CD4-positive, alpha-beta T cell (primary cell): ENCODE data around the gene ST3GAL2. TPM values are rescaled to one million over a fixed set of nuclear protein-coding genes. Genes with fewer than 3 reads are reported as not detected.

Source experiments
- ATAC-seq: fragments of 200-7000 bp; cut with Tn5 transposase; one replicate; pipeline ENCODE4 v1.10.0; 2022; ENCODE audit warnings: mild to moderate bottlenecking; ENCODE audit not compliant: poor library complexity
- CTCF ChIA-PET: fragments of 350-600 bp; sonication (Branson Sonifier 250); formaldehyde crosslinking; loops from one replicate; lab custom pipeline; 2021; ENCODE audit warnings: antibody characterized with exemption, inconsistent platforms; lab: Charles Lee
- POLR2A ChIA-PET: fragments of 350-600 bp; sonication (Branson Sonifier 250); formaldehyde crosslinking; loops from one replicate; lab custom pipeline; 2021; ENCODE audit warnings: antibody characterized with exemption, inconsistent platforms; lab: Charles Lee
- DNase-seq, 14 experiments: peaks; one replicate each; pipeline ENCODE4 v3.0.0-alpha.2; 2013 to 2020; ENCODE audit warnings: mixed read lengths in 2 of 14
- H3K27ac ChIP-seq, 2 donors: one replicate each; pipeline versions ENCODE4 v1.5.1 to v1.7.0; 2013; ENCODE audit warnings: low read length in 2 of 2, low read depth in 1 of 2, mild to moderate bottlenecking in 1 of 2
- H3K27me3 ChIP-seq, 2 experiments: 1 replicate in 1 of 2; 2 replicates in 1 of 2; pipeline versions ENCODE4 v1.6.1 to v1.7.0; 2013; ENCODE audit warnings: low read length in 2 of 2, control low read depth in 1 of 2, mild to moderate bottlenecking in 1 of 2, moderate library complexity in 1 of 2; ENCODE audit not compliant: insufficient read depth in 2 of 2, control insufficient read depth in 1 of 2
- H3K36me3 ChIP-seq: one replicate; pipeline ENCODE4 v1.6.1; 2013; ENCODE audit warnings: low read length, control low read depth; ENCODE audit not compliant: insufficient read depth
- H3K4me1 ChIP-seq: one replicate; pipeline ENCODE4 v1.6.1; 2013; ENCODE audit warnings: low read length, control low read depth; ENCODE audit not compliant: insufficient read depth
- H3K4me3 ChIP-seq: one replicate; pipeline ENCODE4 v1.5.1; 2013; ENCODE audit warnings: mild to moderate bottlenecking, low read length, moderate library complexity
- H3K9me3 ChIP-seq, 2 experiments: 1 replicate in 1 of 2; 2 replicates in 1 of 2; pipeline versions ENCODE4 v1.6.1 to v1.7.0; 2013; ENCODE audit warnings: low read length in 2 of 2, mild to moderate bottlenecking in 2 of 2, control low read depth in 1 of 2, moderate library complexity in 1 of 2; ENCODE audit not compliant: control insufficient read depth in 1 of 2, insufficient read depth in 1 of 2
- H3K27ac Mint-ChIP-seq: one replicate; pipeline ENCODE4 v1.8.0; 2020; ENCODE audit warnings: mixed read lengths
- H3K27me3 Mint-ChIP-seq: one replicate; pipeline ENCODE4 v1.8.0; 2021; ENCODE audit warnings: mixed read lengths
- H3K36me3 Mint-ChIP-seq: one replicate; pipeline ENCODE4 v1.8.0; 2021; ENCODE audit warnings: low read depth, mixed read lengths
- H3K4me1 Mint-ChIP-seq: one replicate; pipeline ENCODE4 v1.8.0; 2021; ENCODE audit warnings: low read depth, mixed read lengths
- H3K4me3 Mint-ChIP-seq: one replicate; pipeline ENCODE4 v1.8.0; 2020; ENCODE audit warnings: mild to moderate bottlenecking, mixed read lengths
- H3K9me3 Mint-ChIP-seq: one replicate; pipeline ENCODE4 v1.8.0; 2020; ENCODE audit warnings: mixed read lengths
- intact Hi-C, 2 experiments: fragments of 100-400 bp; cut with DNase I in 1 of 2; cut with micrococcal nuclease in 1 of 2; formaldehyde crosslinking; loops; one replicate each; pipeline versions ENCODE4 v1.15.1 to v1.9.0; 2023 to 2025; cut with DNase I, micrococcal nuclease
- total RNA-seq, 174 experiments: library from RNA in 2 of 174; stranded (reverse) in 2 of 174; gene quantifications; one replicate each; pipeline ENCODE4 v1.2.3 and lab custom pipeline; 2021 to 2026
- TF ChIP-seq, protein P1 (sequence below): fragments of 200-600 bp; IDR thresholded peaks from one replicate; pipeline ENCODE4 v1.8.0; 2022; ENCODE audit warnings: antibody characterized with exemption, mild to moderate bottlenecking

ST3GAL2 gene
- total RNA-seq, 2 experiments from 2014 or later, result 9.8 to 11.1 TPM

DNA sequence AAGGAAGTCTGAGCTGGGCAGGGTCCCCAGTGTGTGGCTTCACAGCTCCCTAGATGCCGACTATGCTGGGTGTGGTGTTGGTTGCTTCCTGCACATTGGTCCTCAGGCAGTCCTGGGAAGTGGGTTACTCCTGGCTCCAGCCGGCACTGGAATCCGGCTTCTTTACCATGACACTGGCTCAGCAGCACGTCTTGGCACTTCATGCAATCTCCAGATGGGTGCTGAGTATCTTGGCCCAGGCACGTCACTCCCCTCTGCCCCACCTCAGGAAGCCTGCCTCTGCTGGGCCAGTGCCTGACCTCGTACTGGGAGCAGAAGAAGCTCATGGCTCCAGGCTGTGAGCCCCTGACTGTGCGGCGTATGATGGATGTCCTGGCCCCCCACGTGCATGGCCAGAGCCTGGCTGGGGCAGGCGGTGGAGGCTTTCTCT is 40.0 kb upstream of the ST3GAL2 start:
- Mint-ChIP-seq H3K4me3 (no peak overlapping the region), H3K27me3 (no peaks in the 10 kb centered on the region), H3K27ac (no peak overlapping the region), H3K36me3 (peaks cover 52% of the 10 kb centered on the region), H3K9me3 (no peaks in the 10 kb centered on the region), H3K4me1 (no peaks in the 10 kb centered on the region)
- POLR2A ChIA-PET, result interaction anchor here (0.7 to 0.9 kb wide), 2 partner anchors 46 to 99 kb away, joined by 3 to 4 read pairs; no protein-coding TSS in a partner anchor
- DNase-seq (no peak), ATAC-seq (no peak)
- TF ChIP-seq, protein P1, sequence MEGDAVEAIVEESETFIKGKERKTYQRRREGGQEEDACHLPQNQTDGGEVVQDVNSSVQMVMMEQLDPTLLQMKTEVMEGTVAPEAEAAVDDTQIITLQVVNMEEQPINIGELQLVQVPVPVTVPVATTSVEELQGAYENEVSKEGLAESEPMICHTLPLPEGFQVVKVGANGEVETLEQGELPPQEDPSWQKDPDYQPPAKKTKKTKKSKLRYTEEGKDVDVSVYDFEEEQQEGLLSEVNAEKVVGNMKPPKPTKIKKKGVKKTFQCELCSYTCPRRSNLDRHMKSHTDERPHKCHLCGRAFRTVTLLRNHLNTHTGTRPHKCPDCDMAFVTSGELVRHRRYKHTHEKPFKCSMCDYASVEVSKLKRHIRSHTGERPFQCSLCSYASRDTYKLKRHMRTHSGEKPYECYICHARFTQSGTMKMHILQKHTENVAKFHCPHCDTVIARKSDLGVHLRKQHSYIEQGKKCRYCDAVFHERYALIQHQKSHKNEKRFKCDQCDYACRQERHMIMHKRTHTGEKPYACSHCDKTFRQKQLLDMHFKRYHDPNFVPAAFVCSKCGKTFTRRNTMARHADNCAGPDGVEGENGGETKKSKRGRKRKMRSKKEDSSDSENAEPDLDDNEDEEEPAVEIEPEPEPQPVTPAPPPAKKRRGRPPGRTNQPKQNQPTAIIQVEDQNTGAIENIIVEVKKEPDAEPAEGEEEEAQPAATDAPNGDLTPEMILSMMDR, result no peak
- Histone ChIP-seq H3K36me3 (peaks cover 58% of the 10 kb centered on the region), H3K4me1 (peaks cover 11% of the 10 kb centered on the region), H3K27ac (peak overlapping the region in 1 of 2 donors; percentile 30), H3K27me3 (no peaks in the 10 kb centered on the region), H3K9me3 (no peaks in the 10 kb centered on the region), H3K4me3 (no peak overlapping the region)
- CTCF ChIA-PET, result interaction anchor here (0.5 kb wide), 1 partner anchor 122 kb away, joined by 3 read pairs; no protein-coding TSS in a partner anchor
- intact Hi-C loops, result no loop called here

DNA sequence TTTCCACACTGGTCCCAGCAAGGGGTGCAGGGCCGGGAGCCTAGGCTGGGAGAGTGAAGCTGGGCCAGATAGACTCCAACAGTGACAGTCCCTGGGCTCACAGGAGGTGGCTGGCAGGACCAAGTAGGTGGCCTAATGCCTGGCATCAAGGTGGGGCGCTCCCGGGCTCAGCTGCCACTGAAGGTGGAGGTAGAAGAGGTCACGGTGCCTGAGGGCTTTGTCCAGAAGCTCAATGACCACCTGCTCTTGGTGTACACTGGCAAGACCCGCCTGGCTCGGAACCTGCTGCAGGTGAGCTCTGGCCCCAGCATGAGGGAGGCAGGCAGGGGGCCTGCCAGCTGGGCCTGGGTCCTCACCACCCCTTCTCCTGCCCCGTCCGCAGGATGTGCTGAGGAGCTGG is 39.3 kb upstream of the ST3GAL2 start:
- ChIA-PET CTCF (no interaction called here), POLR2A (interaction anchor here (0.7 to 0.9 kb wide), 2 partner anchors 47 to 98 kb away, joined by 3 to 4 read pairs; no protein-coding TSS in a partner anchor)
- H3K4me3 ChIP-seq, result no peak overlapping the region
- Mint-ChIP-seq H3K9me3 (no peaks in the 10 kb centered on the region), H3K36me3 (peaks cover 48% of the 10 kb centered on the region), H3K4me3 (no peak overlapping the region), H3K27ac (peak overlapping the region; percentile 15), H3K4me1 (no peaks in the 10 kb centered on the region), H3K27me3 (no peaks in the 10 kb centered on the region)
- H3K9me3 ChIP-seq, result no peaks in the 10 kb centered on the region
- DNase-seq, result no peak
- no peak overlapping the region for H3K27ac ChIP-seq
- peaks cover 59% of the 10 kb centered on the region for H3K36me3 ChIP-seq
- no peaks in the 10 kb centered on the region for H3K27me3 ChIP-seq
- TF ChIP-seq, protein P1, result no peak
- H3K4me1 ChIP-seq, result peaks cover 11% of the 10 kb centered on the region
- intact Hi-C loops, result no loop called here
- ATAC-seq, result no peak

DNA sequence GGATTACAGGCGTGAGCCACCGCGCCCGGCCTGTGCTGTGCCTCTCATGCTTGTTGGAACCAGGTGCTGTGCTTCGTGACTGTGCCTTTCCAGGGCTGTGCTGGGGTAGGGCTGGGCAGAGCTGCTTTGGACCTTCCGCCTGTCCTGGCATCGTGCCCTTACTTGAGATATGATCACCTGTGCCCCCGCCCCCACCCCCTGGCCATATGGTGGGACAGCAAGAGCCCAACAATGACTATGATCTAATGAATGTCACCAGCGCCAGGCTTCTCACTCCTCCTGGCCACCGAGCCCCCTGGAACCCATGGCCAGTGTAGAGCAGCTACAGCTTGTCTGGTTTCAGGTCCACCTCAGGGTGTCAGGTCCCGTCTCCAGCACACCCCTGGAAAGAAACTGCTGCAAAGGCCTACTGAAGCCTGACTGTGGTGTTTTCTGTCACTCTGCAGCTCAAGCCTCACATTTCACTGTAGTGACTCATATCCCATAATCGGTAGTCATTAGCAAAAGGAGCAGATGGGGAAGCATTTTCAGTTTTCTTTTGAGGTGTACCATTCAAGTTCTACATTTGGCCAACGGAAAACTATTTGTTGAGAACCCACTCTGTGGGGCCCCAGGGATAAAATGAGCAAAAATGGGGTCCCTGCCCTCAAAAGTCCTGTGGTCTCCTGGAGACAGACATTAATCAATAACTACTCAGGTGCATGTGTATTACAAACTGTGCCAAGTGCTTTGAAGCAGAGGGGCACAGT is 37.5 kb upstream of the ST3GAL2 start:
- ATAC-seq, result no peak
- Mint-ChIP-seq H3K36me3 (peaks cover 37% of the 10 kb centered on the region), H3K9me3 (no peaks in the 10 kb centered on the region), H3K4me3 (no peak overlapping the region), H3K27ac (no peak overlapping the region), H3K4me1 (no peaks in the 10 kb centered on the region), H3K27me3 (no peaks in the 10 kb centered on the region)
- intact Hi-C loops, result no loop called here
- TF ChIP-seq, protein P1, result no peak
- H3K27me3 ChIP-seq, result no peaks in the 10 kb centered on the region
- peaks cover 52% of the 10 kb centered on the region for H3K36me3 ChIP-seq
- no peak overlapping the region for H3K27ac ChIP-seq
- H3K4me1 ChIP-seq, result peaks cover 11% of the 10 kb centered on the region
- POLR2A ChIA-PET, result no interaction called here
- H3K9me3 ChIP-seq, result no peaks in the 10 kb centered on the region
- no peak overlapping the region for H3K4me3 ChIP-seq
- no peak for DNase-seq
- CTCF ChIA-PET, result no interaction called here
